Body of pancreas (tissue), 4 donors: Measurements from ENCODE around the gene SORL1.

Experiments
- POLR2A ChIP-seq, 3 donors: fragments of 450-650 bp; IDR thresholded peaks; one replicate each; pipeline ENCODE4 v1.6.1; 2016; ENCODE audit warnings: antibody characterized with exemption in 3 of 3, mild to moderate bottlenecking in 2 of 3
- TF ChIP-seq, protein P1 (sequence below), 7 experiments: fragments of 450-650 bp in 4 of 7; fragments of 200-600 bp in 3 of 7; sonication (generic) in 3 of 7; IDR thresholded peaks; one replicate each; pipeline ENCODE4 v1.5.1; 2016 to 2019; ENCODE audit warnings: antibody characterized with exemption in 7 of 7

DNA sequence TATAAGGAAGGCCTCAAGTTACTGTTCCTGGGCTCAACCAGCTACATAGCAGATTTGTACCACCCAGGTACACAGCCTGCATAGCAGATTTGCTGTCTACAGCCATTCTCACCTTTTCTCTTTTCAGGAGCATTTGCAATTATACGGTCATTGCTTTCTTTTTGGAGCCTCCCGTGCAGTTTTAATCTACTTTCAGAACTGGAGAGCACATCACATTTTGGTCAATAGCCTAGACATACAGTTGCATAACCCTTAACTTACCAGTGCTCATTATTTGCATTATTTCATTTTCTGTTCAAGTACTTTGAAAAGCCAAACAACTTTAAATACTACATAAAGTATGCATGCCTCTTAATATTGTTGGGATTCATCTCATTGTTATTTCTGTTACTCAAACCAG lies 151.2 kb downstream of the SORL1 start:
- TF ChIP-seq POLR2A (IDR thresholded peaks at IDR 0.05) = no peak
- TF ChIP-seq, protein P1, sequence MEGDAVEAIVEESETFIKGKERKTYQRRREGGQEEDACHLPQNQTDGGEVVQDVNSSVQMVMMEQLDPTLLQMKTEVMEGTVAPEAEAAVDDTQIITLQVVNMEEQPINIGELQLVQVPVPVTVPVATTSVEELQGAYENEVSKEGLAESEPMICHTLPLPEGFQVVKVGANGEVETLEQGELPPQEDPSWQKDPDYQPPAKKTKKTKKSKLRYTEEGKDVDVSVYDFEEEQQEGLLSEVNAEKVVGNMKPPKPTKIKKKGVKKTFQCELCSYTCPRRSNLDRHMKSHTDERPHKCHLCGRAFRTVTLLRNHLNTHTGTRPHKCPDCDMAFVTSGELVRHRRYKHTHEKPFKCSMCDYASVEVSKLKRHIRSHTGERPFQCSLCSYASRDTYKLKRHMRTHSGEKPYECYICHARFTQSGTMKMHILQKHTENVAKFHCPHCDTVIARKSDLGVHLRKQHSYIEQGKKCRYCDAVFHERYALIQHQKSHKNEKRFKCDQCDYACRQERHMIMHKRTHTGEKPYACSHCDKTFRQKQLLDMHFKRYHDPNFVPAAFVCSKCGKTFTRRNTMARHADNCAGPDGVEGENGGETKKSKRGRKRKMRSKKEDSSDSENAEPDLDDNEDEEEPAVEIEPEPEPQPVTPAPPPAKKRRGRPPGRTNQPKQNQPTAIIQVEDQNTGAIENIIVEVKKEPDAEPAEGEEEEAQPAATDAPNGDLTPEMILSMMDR (IDR thresholded peaks at IDR 0.05) = no peak
